Measurements from ENCODE around the gene PODN.

Gene PODN

DNA sequence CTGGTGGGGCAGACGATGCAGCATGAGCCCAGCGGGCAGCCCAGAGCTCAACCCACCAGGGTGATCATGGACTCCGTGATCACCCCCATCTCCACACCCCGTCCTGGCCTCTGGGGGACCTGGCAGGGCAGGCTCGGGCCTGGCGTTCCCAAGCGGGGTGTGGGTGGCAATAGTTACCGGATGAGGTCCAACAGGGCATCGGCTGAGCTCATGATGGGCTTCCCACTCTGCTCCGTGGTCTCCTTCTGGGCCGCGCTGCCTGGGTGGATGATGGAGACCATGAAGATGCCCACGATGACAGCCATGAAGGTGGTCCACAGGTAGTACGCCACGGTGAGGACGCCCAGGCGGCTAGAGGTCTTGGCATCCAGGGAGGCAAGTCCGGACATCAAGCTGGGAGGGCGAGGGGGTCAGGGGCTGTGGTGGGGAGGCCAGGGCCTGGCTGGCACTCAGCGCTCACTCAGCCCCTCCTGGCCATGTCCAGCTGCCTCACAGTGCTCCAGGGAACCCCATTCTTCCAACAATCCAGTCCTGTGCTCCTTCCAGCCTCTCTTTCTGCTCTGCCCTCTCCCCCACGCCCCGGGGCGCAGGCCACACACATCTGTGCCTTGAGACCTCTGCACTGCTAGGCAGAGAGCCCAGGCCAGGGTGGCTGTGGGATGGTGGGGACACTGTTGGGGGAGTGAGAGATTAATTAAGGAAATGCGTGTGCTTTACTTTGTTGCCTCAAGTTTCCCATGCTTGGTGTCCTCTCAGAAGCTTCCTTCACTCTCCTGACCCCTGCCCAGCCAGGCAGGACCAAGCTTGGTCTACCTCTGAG is 52.8 kb downstream of the PODN start:
- no peaks in the 10 kb centered on the region for H3K27me3 ChIP-seq (ENCODE audit: control insufficient read depth, insufficient read depth, low read length)
- H3K4me3 ChIP-seq (ENCODE audit: low read depth, low read length) = no peak overlapping the region
- no peaks in the 10 kb centered on the region for H3K9me3 ChIP-seq (ENCODE audit: control insufficient read depth, insufficient read depth, low read length)
- H3K36me3 ChIP-seq (ENCODE audit: control insufficient read depth, insufficient read depth, low read length) = no peaks in the 10 kb centered on the region
- H3K4me1 ChIP-seq (ENCODE audit: control insufficient read depth, insufficient read depth, low read length) = peaks cover 7% of the 10 kb centered on the region
- H3K9ac ChIP-seq (ENCODE audit: low read depth, low read length) = no peak overlapping the region

DNA sequence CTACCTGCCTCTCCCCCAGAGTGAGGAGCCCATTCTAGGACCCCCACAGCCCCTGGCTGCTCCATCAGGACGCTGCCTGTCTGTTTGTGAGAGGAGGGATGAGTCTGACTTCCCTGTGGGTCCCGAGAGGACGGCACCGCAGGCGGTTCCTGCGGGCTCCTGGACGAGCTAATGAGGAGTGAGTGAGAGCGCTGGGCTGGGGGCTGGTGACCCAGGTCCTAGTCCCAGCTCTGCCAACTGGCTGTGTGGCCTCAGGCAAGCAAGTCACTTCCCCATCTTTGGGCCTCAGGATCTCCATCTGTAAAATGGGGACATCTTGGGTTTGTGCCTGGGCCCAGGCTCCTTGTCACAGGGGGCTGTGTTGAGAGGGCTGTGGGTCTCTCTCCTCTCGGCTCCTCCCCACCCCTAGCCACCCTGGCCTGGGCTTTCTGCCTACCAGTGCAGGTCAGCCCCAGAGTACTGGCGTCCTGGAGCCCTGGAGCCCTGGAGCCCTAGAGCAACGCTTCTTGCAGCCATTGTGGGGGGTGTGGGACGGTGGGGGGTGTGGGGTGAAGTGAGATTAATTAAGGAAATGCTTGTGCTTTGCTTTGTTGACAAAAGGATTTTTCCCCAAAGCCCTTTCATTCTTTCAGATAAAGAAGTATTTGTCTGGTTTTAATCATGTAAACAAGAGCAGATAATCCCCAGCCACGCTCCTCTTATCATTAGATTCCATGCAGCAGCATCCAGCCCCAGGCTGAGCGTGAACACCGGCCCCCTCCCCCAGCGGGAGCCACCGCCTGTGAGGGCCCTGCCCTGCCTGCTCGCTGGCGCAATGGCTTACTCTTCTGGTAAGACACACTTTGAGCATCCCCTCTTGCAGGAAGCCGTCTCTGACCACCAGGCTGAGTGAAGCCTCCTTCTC is 53.6 kb downstream of the PODN start:
- H3K36me3 ChIP-seq (ENCODE audit: control insufficient read depth, insufficient read depth, low read length) = no peaks in the 10 kb centered on the region
- H3K9me3 ChIP-seq (ENCODE audit: control insufficient read depth, insufficient read depth, low read length) = no peaks in the 10 kb centered on the region
- H3K4me1 ChIP-seq (ENCODE audit: control insufficient read depth, insufficient read depth, low read length) = peaks cover 9% of the 10 kb centered on the region
- no peaks in the 10 kb centered on the region for H3K27me3 ChIP-seq (ENCODE audit: control insufficient read depth, insufficient read depth, low read length)
- H3K9ac ChIP-seq (ENCODE audit: low read depth, low read length) = no peak overlapping the region
- no peak overlapping the region for H3K4me3 ChIP-seq (ENCODE audit: low read depth, low read length)

DNA sequence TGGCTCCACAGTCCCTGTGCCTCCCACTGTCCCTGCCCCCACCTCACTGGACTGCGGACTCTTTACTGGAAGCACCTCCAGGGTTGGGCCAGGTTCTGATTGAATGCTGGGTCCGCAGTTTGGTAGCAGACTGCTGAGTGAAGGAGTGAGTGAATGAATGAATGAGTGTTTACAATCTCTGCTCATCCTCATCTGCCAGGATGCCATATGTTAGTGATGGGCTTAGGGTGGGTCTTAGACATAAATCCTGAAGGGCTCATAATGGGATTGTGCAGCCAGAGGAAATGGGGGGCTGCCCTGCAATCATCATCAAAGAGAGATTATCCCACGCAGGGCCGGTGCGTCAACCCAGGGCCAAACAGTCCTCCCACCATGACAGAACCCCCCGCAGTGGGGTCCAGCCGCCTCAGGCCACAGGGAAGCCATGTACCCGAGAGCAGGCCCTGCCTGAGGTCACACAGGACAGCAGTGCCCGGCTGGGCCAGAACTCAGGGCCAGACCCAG is 54.3 kb downstream of the PODN start:
- peaks cover 3% of the 10 kb centered on the region for H3K27me3 ChIP-seq (ENCODE audit: control insufficient read depth, insufficient read depth, low read length)
- H3K36me3 ChIP-seq (ENCODE audit: control insufficient read depth, insufficient read depth, low read length) = no peaks in the 10 kb centered on the region
- H3K4me1 ChIP-seq (ENCODE audit: control insufficient read depth, insufficient read depth, low read length) = peaks cover 9% of the 10 kb centered on the region
- no peak overlapping the region for H3K4me3 ChIP-seq (ENCODE audit: low read depth, low read length)
- no peaks in the 10 kb centered on the region for H3K9me3 ChIP-seq (ENCODE audit: control insufficient read depth, insufficient read depth, low read length)
- H3K9ac ChIP-seq (ENCODE audit: low read depth, low read length) = no peak overlapping the region

DNA sequence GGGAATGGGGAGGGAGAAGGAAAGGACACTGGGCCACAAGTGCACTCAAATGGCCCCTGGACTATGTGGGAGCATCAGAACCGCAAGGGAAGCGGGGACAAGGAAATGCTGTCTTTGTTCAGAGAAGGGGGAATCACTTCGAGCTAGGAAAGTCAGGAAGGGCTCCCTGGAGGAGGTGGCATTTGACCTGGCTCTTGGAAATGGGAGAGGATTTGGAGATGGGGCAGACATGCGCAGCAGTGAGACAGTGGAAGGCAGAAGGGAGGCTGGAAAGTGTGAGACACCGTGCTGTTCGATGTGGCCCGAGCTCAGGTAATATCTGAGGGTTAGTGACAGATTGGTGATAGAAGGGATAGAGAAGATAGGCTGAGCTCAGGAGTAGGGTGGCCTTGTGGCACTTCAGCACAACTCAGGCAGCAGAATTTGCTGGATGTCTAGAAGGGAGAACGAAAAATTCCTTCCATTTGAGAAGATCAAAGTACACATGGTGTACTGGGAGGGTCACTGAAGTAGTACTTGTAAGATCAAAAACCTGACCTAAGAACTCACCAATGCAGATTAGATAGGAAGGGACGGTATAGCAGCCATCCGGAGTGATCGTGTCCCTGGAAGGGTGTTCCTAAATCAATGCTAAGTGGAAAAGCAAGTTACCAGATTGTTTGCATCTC is 55.1 kb downstream of the PODN start:
- peaks cover 3% of the 10 kb centered on the region for H3K27me3 ChIP-seq (ENCODE audit: control insufficient read depth, insufficient read depth, low read length)
- H3K9me3 ChIP-seq (ENCODE audit: control insufficient read depth, insufficient read depth, low read length) = no peaks in the 10 kb centered on the region
- no peak overlapping the region for H3K4me3 ChIP-seq (ENCODE audit: low read depth, low read length)
- no peaks in the 10 kb centered on the region for H3K36me3 ChIP-seq (ENCODE audit: control insufficient read depth, insufficient read depth, low read length)
- no peak overlapping the region for H3K9ac ChIP-seq (ENCODE audit: low read depth, low read length)
- H3K4me1 ChIP-seq (ENCODE audit: control insufficient read depth, insufficient read depth, low read length) = peaks cover 9% of the 10 kb centered on the region

DNA sequence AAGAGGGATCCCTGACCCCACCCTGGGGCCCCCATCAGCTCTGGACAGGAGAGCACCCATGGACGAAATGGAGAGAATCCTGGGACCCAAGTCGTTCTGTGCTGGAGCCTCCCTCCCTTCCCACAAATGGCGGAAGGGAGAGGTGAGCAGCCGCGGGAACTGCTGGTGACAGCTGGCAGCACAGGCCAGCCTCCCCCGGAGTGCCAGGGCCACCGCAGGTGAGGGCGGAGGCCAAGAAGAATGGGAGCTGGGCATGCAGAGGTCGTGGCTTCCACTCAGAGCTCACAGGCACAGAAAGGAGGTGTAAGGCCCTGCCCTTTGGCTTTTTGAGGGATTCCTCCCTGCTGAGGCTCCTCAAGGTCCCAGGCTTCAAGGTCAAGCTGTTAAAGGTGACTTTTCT is 55.8 kb downstream of the PODN start:
- H3K27me3 ChIP-seq (ENCODE audit: control insufficient read depth, insufficient read depth, low read length) = peaks cover 3% of the 10 kb centered on the region
- H3K9me3 ChIP-seq (ENCODE audit: control insufficient read depth, insufficient read depth, low read length) = no peaks in the 10 kb centered on the region
- H3K4me3 ChIP-seq (ENCODE audit: low read depth, low read length) = no peak overlapping the region
- H3K9ac ChIP-seq (ENCODE audit: low read depth, low read length) = no peak overlapping the region
- no peaks in the 10 kb centered on the region for H3K36me3 ChIP-seq (ENCODE audit: control insufficient read depth, insufficient read depth, low read length)
- peaks cover 9% of the 10 kb centered on the region for H3K4me1 ChIP-seq (ENCODE audit: control insufficient read depth, insufficient read depth, low read length)

DNA sequence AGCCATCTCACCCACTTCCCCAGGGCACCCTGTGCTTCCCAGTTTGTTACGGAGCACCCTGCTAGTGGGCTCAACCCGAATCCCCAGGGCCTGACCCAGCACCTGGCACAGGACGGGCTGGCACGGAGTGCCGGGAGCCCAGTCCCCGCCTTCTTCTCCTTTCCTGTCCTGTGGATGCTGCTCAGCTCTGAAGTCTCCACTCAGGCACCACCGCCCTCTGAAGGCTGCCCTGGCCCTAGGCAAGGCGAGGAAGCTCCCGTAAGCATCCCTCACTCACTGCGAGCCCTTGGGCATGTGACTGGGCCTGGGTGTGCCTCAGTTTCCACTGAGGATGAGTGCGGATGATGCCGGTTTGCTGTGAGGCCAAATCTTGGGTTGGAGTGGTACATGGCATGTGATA is 58.6 kb downstream of the PODN start:
- Histone ChIP-seq H3K9ac (ENCODE audit: low read depth, low read length) (no peak overlapping the region), H3K4me1 (ENCODE audit: control insufficient read depth, insufficient read depth, low read length) (peaks cover 9% of the 10 kb centered on the region), H3K36me3 (ENCODE audit: control insufficient read depth, insufficient read depth, low read length) (no peaks in the 10 kb centered on the region), H3K27me3 (ENCODE audit: control insufficient read depth, insufficient read depth, low read length) (peaks cover 3% of the 10 kb centered on the region), H3K9me3 (ENCODE audit: control insufficient read depth, insufficient read depth, low read length) (no peaks in the 10 kb centered on the region), H3K4me3 (ENCODE audit: low read depth, low read length) (no peak overlapping the region)

DNA sequence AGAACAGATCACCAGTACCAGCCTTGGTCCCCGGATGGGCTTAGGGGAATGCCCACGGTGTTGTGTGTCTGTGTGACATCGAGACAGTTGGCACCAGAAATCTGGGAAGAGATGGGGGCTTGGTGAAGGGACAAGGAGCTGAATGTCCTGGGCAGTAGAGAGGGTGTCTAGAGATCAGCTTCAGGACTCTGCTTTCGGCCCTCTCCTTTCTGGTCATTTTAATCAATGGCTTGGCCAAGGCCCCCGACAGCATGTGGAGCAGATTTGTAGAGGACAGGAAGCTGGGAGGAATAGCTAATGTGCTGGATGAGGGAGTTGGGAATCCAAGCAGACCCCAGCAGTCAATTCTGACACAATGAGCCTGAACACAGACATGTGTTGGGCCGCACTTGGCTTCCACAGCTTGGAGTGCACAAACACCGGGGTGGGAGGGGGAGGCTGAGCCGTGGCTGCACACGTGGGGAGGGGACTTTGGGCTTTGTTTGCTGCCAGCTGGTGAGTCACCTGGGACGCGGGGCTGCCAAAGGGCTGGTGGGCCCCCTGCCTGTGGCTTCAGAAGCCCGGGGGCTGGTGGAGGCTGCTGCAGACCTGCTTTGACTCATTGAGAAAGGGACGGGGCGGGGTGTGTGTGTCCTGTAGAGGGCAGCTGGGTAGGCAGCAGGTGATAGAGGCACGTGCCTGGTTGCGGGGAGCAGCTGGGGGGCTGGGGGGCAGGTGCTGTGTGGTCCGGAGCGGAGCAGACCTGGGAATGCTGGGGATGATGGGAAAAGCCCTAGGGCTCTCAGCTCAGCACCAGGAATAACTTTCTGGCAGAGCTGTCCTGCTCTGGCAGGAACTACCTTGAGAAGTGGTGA is 59.5 kb downstream of the PODN start:
- H3K36me3 ChIP-seq (ENCODE audit: control insufficient read depth, insufficient read depth, low read length) = no peaks in the 10 kb centered on the region
- no peak overlapping the region for H3K9ac ChIP-seq (ENCODE audit: low read depth, low read length)
- no peaks in the 10 kb centered on the region for H3K9me3 ChIP-seq (ENCODE audit: control insufficient read depth, insufficient read depth, low read length)
- H3K27me3 ChIP-seq (ENCODE audit: control insufficient read depth, insufficient read depth, low read length) = peaks cover 3% of the 10 kb centered on the region
- H3K4me1 ChIP-seq (ENCODE audit: control insufficient read depth, insufficient read depth, low read length) = peaks cover 3% of the 10 kb centered on the region
- H3K4me3 ChIP-seq (ENCODE audit: low read depth, low read length) = no peak overlapping the region

DNA sequence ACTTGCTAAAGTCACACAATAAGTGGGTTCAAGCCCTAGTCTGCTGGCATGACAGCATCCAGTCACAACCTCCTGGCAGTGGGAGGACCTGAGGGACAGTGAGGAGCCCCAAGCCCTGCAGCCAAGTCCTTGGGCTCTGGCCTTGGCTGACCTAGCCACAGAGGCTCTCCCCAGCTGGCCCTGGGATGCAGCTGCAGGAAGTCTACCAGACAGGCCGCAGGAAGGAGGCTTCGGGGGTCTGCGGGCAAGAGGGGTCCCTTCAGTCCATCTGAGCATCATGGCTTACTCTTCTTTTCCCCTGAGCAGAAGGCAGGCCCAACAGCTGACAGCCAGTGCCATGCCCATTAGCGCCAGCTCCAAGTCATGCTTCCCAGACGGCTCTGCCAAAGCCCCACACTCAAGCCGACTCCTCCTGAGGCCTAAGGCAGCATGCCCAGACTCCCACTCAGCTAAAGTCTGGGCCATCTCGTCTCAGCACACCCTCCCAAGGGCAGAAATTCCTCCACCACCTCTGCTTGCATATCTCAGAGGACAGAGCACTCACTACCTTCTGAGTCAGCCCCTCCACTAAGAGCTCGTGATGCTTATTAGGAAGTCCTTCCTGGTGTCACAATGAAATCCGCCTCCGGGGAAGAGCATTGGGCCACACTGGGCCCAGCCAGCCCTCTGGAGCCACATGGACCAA is 60.3 kb downstream of the PODN start:
- Histone ChIP-seq H3K4me1 (ENCODE audit: control insufficient read depth, insufficient read depth, low read length) (peaks cover 3% of the 10 kb centered on the region), H3K9ac (ENCODE audit: low read depth, low read length) (no peak overlapping the region), H3K27me3 (ENCODE audit: control insufficient read depth, insufficient read depth, low read length) (peaks cover 3% of the 10 kb centered on the region), H3K36me3 (ENCODE audit: control insufficient read depth, insufficient read depth, low read length) (no peaks in the 10 kb centered on the region), H3K9me3 (ENCODE audit: control insufficient read depth, insufficient read depth, low read length) (no peaks in the 10 kb centered on the region), H3K4me3 (ENCODE audit: low read depth, low read length) (no peak overlapping the region)

DNA sequence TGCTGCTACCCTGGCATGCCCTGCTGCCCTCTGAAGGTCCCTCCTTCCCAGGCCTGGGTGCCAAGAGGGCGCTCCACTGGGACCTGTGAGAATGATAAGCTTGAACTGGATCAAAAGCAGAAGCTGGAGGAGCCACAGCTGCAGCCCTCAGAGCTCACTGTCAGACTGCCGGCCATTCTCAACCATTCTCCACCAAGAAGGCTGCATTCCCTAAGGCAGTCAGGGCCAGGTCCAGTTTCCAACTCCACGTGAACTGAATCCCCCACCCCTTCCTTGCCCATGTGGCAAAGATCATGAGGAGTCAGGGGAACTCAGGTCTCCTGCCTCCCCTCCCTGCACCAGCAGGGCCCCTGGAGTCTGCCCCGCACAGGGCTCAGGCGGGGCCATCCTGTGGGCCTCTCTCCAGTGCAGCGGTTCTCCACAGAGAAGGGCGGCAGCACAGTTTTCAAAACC is 61.0 kb downstream of the PODN start:
- H3K27me3 ChIP-seq (ENCODE audit: control insufficient read depth, insufficient read depth, low read length) = peaks cover 3% of the 10 kb centered on the region

DNA sequence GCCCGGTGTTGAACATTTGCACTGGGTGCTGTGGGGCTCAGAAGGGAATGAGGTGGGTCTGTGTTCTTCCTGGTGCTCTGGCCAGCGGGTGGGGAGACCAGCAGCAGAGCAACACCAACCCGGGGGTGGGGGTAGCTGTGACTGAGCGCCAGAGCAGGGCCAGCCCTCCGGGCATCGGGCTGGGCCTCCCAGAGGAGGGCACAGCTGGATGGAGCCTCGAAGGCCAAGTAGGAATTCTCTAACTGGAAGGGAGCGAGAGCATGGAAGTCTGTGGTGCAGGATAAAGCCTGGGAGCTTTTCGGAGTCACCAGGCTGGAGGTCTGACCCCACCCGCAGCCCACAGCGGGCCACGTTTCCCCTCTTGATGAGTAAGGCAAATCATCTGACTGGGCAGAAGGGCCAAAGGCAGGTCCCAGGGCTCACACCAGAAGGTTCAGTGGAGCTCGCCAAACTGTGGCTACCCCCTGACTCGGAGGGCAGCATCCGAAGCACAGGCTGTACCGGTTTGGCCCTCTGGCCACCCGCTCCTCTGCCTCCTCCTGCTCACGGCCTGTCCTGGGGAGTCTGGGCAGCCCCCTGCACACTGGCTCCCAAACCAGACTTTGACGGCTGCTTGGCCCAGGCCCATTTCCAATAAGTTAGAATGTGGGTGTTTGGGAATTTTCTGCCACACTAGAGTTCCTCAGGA is 61.6 kb downstream of the PODN start:
- Histone ChIP-seq H3K27me3 (ENCODE audit: control insufficient read depth, insufficient read depth, low read length) (peaks cover 3% of the 10 kb centered on the region), H3K9ac (ENCODE audit: low read depth, low read length) (no peak overlapping the region), H3K4me3 (ENCODE audit: low read depth, low read length) (no peak overlapping the region), H3K9me3 (ENCODE audit: control insufficient read depth, insufficient read depth, low read length) (no peaks in the 10 kb centered on the region), H3K4me1 (ENCODE audit: control insufficient read depth, insufficient read depth, low read length) (peaks cover 3% of the 10 kb centered on the region), H3K36me3 (ENCODE audit: control insufficient read depth, insufficient read depth, low read length) (no peaks in the 10 kb centered on the region)

More for the DNA sequence above, 61.0 kb downstream of the PODN start:
- Histone ChIP-seq H3K9me3 (ENCODE audit: control insufficient read depth, insufficient read depth, low read length) (no peaks in the 10 kb centered on the region), H3K36me3 (ENCODE audit: control insufficient read depth, insufficient read depth, low read length) (no peaks in the 10 kb centered on the region), H3K9ac (ENCODE audit: low read depth, low read length) (no peak overlapping the region), H3K4me1 (ENCODE audit: control insufficient read depth, insufficient read depth, low read length) (peaks cover 3% of the 10 kb centered on the region), H3K4me3 (ENCODE audit: low read depth, low read length) (no peak overlapping the region)

Data from iPS-15b (cell line).